H1 (cell line): Measurements from ENCODE around the gene NTMT1. TPM values are rescaled to one million over a fixed set of nuclear protein-coding genes. Genes with fewer than 3 reads are reported as not detected.

ENCODE experiments used
- CTCF ChIA-PET: fragments of 300-600 bp; sonication (Branson Sonifier 250); formaldehyde crosslinking; loops from one replicate; lab custom pipeline; 2021; ENCODE audit not compliant: partially characterized antibody; lab: Charles Lee
- POLR2A ChIA-PET: fragments of 300-600 bp; sonication (Branson Sonifier 250); formaldehyde crosslinking; loops from one replicate; lab custom pipeline; 2021; ENCODE audit warnings: inconsistent platforms; ENCODE audit not compliant: partially characterized antibody; lab: Charles Lee
- DNase-seq, 2 experiments: peaks; one replicate each; pipeline versions ENCODE4 v3.0.0 to v3.0.0-alpha.2; 2010 to 2022; ENCODE audit warnings: low spot score in 2 of 2, low read depth in 1 of 2, mixed read lengths in 1 of 2
- FAIRE-seq: peaks from 2 replicates; lab custom pipeline; 2011; peaks lifted over from hg19 to GRCh38; lab: Jason Lieb, UNC
- H2AFZ ChIP-seq: 2 replicates; pipeline ENCODE4 v1.8.1; 2012; ENCODE audit warnings: low read length, inconsistent platforms
- H2AK5ac ChIP-seq: 2 replicates; pipeline ENCODE4 v1.6.1; 2013; ENCODE audit warnings: low read depth, low read length
- H2BK120ac ChIP-seq: replicated peaks from 2 replicates; pipeline ENCODE3; 2013; ENCODE audit warnings: low read depth, low read length, inconsistent platforms
- H2BK12ac ChIP-seq: 2 replicates; pipeline ENCODE4 v1.6.1; 2013; ENCODE audit warnings: low read depth, low read length
- H2BK15ac ChIP-seq: 2 replicates; pipeline ENCODE4 v1.6.1; 2013; ENCODE audit warnings: low read length
- H2BK20ac ChIP-seq: 2 replicates; pipeline ENCODE4 v1.6.1; 2013; ENCODE audit warnings: low read length
- H2BK5ac ChIP-seq: 2 replicates; pipeline ENCODE4 v1.6.1; 2013; ENCODE audit warnings: low read depth, low read length
- H3K14ac ChIP-seq: 2 replicates; pipeline ENCODE4 v1.6.1; 2013; ENCODE audit warnings: inconsistent platforms; ENCODE audit not compliant: insufficient read length
- H3K18ac ChIP-seq: 2 replicates; pipeline ENCODE4 v1.6.1; 2013; ENCODE audit warnings: low read length; ENCODE audit errors: extremely low read depth
- H3K23ac ChIP-seq: 2 replicates; pipeline ENCODE4 v1.6.1; 2013; ENCODE audit warnings: inconsistent platforms; ENCODE audit not compliant: insufficient read length
- H3K23me2 ChIP-seq: 2 replicates; pipeline ENCODE4 v1.6.1; 2013; ENCODE audit warnings: low read depth, low read length
- H3K27ac ChIP-seq: 2 replicates; pipeline ENCODE4 v1.6.1; 2011; ENCODE audit warnings: low read depth, low read length, inconsistent platforms
- H3K27me3 ChIP-seq, 4 experiments: replicated peaks in 1 of 4; 1 replicate in 1 of 4; 2 replicates in 3 of 4; pipeline versions ENCODE4 v1.6.1 to v1.8.1; 2011 to 2013; ENCODE audit warnings: low read length in 3 of 4, mild to moderate bottlenecking in 3 of 4, inconsistent platforms in 2 of 4, mixed read lengths in 2 of 4, moderate library complexity in 1 of 4; ENCODE audit not compliant: control insufficient read depth in 3 of 4, insufficient read depth in 3 of 4; ENCODE audit errors: extremely low read depth in 1 of 4
- H3K36me3 ChIP-seq, 4 experiments: 2 replicates each; pipeline versions ENCODE4 v1.6.1 to v1.8.1; 2011 to 2013; ENCODE audit warnings: mild to moderate bottlenecking in 4 of 4, low read length in 3 of 4, moderate library complexity in 2 of 4, control low read depth in 1 of 4, inconsistent platforms in 1 of 4; ENCODE audit not compliant: insufficient read depth in 4 of 4, control insufficient read depth in 2 of 4
- H3K4ac ChIP-seq: replicated peaks from 2 replicates; pipeline ENCODE3; 2013; ENCODE audit warnings: low read length, low read depth, mixed read lengths, inconsistent platforms; ENCODE audit not compliant: insufficient read length
- H3K4me1 ChIP-seq, 4 experiments: replicated peaks in 1 of 4; 1 replicate in 1 of 4; 2 replicates in 3 of 4; pipeline versions ENCODE4 v1.6.1 to v1.8.1; 2011 to 2013; ENCODE audit warnings: low read length in 3 of 4, inconsistent platforms in 2 of 4, mixed read lengths in 1 of 4; ENCODE audit not compliant: insufficient read depth in 4 of 4, control insufficient read depth in 3 of 4
- H3K4me2 ChIP-seq, 2 experiments: 2 replicates each; pipeline versions ENCODE4 v1.6.1 to v1.8.1; 2011 to 2013; ENCODE audit warnings: low read depth in 2 of 2, low read length in 2 of 2, control low read depth in 1 of 2, inconsistent platforms in 1 of 2, mild to moderate bottlenecking in 1 of 2; ENCODE audit not compliant: insufficient read depth in 1 of 2
- H3K4me3 ChIP-seq, 4 experiments: fragments of 200-600, 300-600 bp in 1 of 4; sonication (generic), shearing (Covaris generic), sonication (Bioruptor Twin) in 1 of 4; 2 replicates each; pipeline versions ENCODE4 v1.5.1 to v1.8.1; 2011 to 2016; ENCODE audit warnings: low read length in 4 of 4, low read depth in 3 of 4, control low read depth in 2 of 4, inconsistent platforms in 2 of 4, mild to moderate bottlenecking in 2 of 4, mixed read lengths in 1 of 4, moderate library complexity in 1 of 4; ENCODE audit not compliant: insufficient read depth in 2 of 4; ENCODE audit errors: extremely low read depth in 1 of 4
- H3K56ac ChIP-seq: replicated peaks from 2 replicates; pipeline ENCODE3; 2013; ENCODE audit warnings: low read depth, mild to moderate bottlenecking, mixed read lengths, low read length, inconsistent platforms; ENCODE audit not compliant: insufficient read length
- H3K79me1 ChIP-seq: 2 replicates; pipeline ENCODE4 v1.6.1; 2013; ENCODE audit warnings: low read depth, low read length, control low read depth
- H3K79me2 ChIP-seq, 2 experiments: 2 replicates each; pipeline versions ENCODE4 v1.6.1 to v1.8.1; 2012 to 2013; ENCODE audit warnings: low read length in 2 of 2, mild to moderate bottlenecking in 2 of 2, inconsistent platforms in 1 of 2; ENCODE audit not compliant: insufficient read depth in 2 of 2, control insufficient read depth in 1 of 2
- H3K9ac ChIP-seq, 4 experiments: replicated peaks in 1 of 4; 1 replicate in 1 of 4; 2 replicates in 3 of 4; pipeline versions ENCODE4 v1.6.1 to v1.8.1; 2011 to 2013; ENCODE audit warnings: low read depth in 3 of 4, low read length in 3 of 4, control low read depth in 2 of 4, mild to moderate bottlenecking in 2 of 4, moderate library complexity in 2 of 4, inconsistent platforms in 1 of 4; ENCODE audit errors: extremely low read depth in 1 of 4
- H3K9me3 ChIP-seq, 2 experiments: 2 replicates each; pipeline versions ENCODE4 v1.6.1 to v1.8.1; 2012 to 2013; ENCODE audit warnings: mild to moderate bottlenecking in 2 of 2, moderate library complexity in 2 of 2, control low read depth in 1 of 2, inconsistent platforms in 1 of 2, low read depth in 1 of 2, low read length in 1 of 2, mixed read lengths in 1 of 2; ENCODE audit not compliant: insufficient read depth in 2 of 2
- H4K20me1 ChIP-seq, 2 experiments: replicated peaks in 1 of 2; 2 replicates each; pipeline versions ENCODE3 to v1.8.1; 2011 to 2013; ENCODE audit warnings: inconsistent platforms in 2 of 2, low read length in 2 of 2, mild to moderate bottlenecking in 1 of 2; ENCODE audit not compliant: insufficient read depth in 2 of 2, control insufficient read depth in 1 of 2
- H4K5ac ChIP-seq: 2 replicates; pipeline ENCODE4 v1.6.1; 2013; ENCODE audit warnings: low read length, low read depth, mixed read lengths, inconsistent platforms; ENCODE audit not compliant: insufficient read length
- H4K8ac ChIP-seq: 2 replicates; pipeline ENCODE4 v1.8.0; 2013; ENCODE audit warnings: mild to moderate bottlenecking, moderate library complexity, low read length, inconsistent platforms; ENCODE audit not compliant: insufficient read depth; ENCODE audit errors: extremely low read depth
- H4K91ac ChIP-seq: replicated peaks from 2 replicates; pipeline ENCODE3; 2013; ENCODE audit warnings: low read length, mixed read lengths, inconsistent platforms; ENCODE audit not compliant: insufficient read length
- EGR1 ChIP-seq: IDR thresholded peaks from 2 replicates; pipeline ENCODE4 v1.6.1; 2011; ENCODE audit warnings: low read depth, low read length, borderline replicate concordance
- PHF8 ChIP-seq: fragments of 200-600 bp; sonication (generic); conservative IDR thresholded peaks from 2 replicates; pipeline ENCODE4 v1.7.1; 2012; ENCODE audit warnings: low read depth, mild to moderate bottlenecking, inconsistent platforms, low read length, moderate library complexity
- SP4 ChIP-seq: IDR thresholded peaks from 2 replicates; pipeline ENCODE4 v1.6.1; 2012; ENCODE audit warnings: low read length, inconsistent platforms
- SRF ChIP-seq: IDR thresholded peaks from 2 replicates; pipeline ENCODE4 v1.6.1; 2011; ENCODE audit warnings: mild to moderate bottlenecking, low read depth, low read length, moderate library complexity
- WGBS, 2 experiments: shearing (Covaris generic) in 1 of 2; methylation state at CpG; one replicate each; pipeline versions ENCODE4 v1.1.6 to v1.1.7; 2013 to 2015; ENCODE audit warnings: low lambda C conversion rate in 2 of 2, mixed read lengths in 2 of 2, inconsistent platforms in 1 of 2, low coverage in 1 of 2, missing lambda C conversion rate in 1 of 2; ENCODE audit not compliant: insufficient replicate concordance in 2 of 2, insufficient coverage in 1 of 2, insufficient read length in 1 of 2; ENCODE audit errors: extremely low coverage in 1 of 2, missing lambda C conversion rate in 1 of 2; 5-methylcytosine and 5-hydroxymethylcytosine counted together
- polyA plus RNA-seq, 7 experiments: library from polyadenylated mRNA; depleted of rRNA in 3 of 7; stranded (reverse) in 5 of 7; unstranded in 2 of 7; fragments of >200 nt in 5 of 7; fragments of 200-250 nt in 2 of 7; gene quantifications; 1 replicate in 5 of 7; 2 replicates in 1 of 7; 4 replicates in 1 of 7; pipeline versions ENCODE4 v1.2.1 to v1.2.3, GENCODE V29; 2011 to 2013; ENCODE audit warnings: missing spikeins in 2 of 7, mixed read lengths in 2 of 7
- total RNA-seq: library from RNA; stranded (reverse); fragmentation: NEBNext Ultra II Directional; extraction: Animal tissue kit (Norgen Biotek cat#: 25700); gene quantifications from 2 replicates; pipeline ENCODE4 v1.2.1, GENCODE V29; 2021

The NTMT1 gene
- total and polyA plus RNA-seq, 2 of the 8 experiments (the other 6 are each of a cell fraction or from before 2014, with no cell fraction given): 66.8 to 70.2 TPM

- Histone ChIP-seq H3K27me3 (peaks cover 0 to 12% (median 9%) of the 10 kb centered on the region in 4 experiments; a peak in 4 of 7 replicates), H2BK120ac (no peak overlapping the region), H3K18ac (no peak overlapping the region), H3K4me1 (peaks cover 0 to 14% (median 8%) of the 10 kb centered on the region in 4 experiments; a peak in 6 of 7 replicates), H3K4ac (no peak overlapping the region), H3K4me3 (no peak overlapping the region), H2AK5ac (no peak overlapping the region), H2BK12ac (no peak overlapping the region), H4K20me1 (no peaks in the 10 kb centered on the region), H2BK15ac (0 out of 2 replicates have a peak overlapping the region, but pooled peaks have one; percentile 73), H4K91ac (no peak overlapping the region), H3K4me2 (peak overlapping the region in 1 of 2 experiments; percentile 20; a peak in 2 of 4 replicates), H3K9ac (no peak overlapping the region), H3K23ac (no peak overlapping the region), H3K27ac (no peak overlapping the region), H3K36me3 (no peaks in the 10 kb centered on the region), H2BK20ac (no peak overlapping the region), H4K5ac (no peak overlapping the region), H3K79me2 (no peaks in the 10 kb centered on the region), H3K56ac (no peak overlapping the region), H3K9me3 (no peaks in the 10 kb centered on the region), H3K14ac (no peak overlapping the region), H3K23me2 (peaks cover 4% of the 10 kb centered on the region; the same call in 1 of the 2 replicates), H4K8ac (no peak overlapping the region), H2AFZ (no peak overlapping the region), H3K79me1 (no peaks in the 10 kb centered on the region), H2BK5ac (no peak overlapping the region)
- WGBS, 2 experiments: 34% methylated on average over 5 of the region's 5 CpGs; no CpG with 5 or more reads in 1 of the 2 experiments
- TF ChIP-seq SRF (peak; percentile 89), EGR1 (no peak), PHF8 (no peak), SP4 (no peak)
- ChIA-PET CTCF (interaction anchor here (0.7 to 3.2 kb wide), 4 partner anchors 22 to 878 kb away, joined by 3 to 13 read pairs (median 4); no protein-coding TSS in a partner anchor), POLR2A (interaction anchor here (1.2 kb wide), 1 partner anchor 131 kb away, joined by 3 read pairs; no protein-coding TSS in a partner anchor)
- FAIRE-seq (no peak), DNase-seq (no peak)
These were observed 34.0 kb upstream of the NTMT1 start for GRCh38 chr9:129591916-129592315.
